ENCODE measurements around the gene TPM2.

Gene TPM2

GRCh38 chr9:35685506-35685905, 4.2 kb downstream of the TPM2 start:
- Histone ChIP-seq H2AFZ (ENCODE audit: low read depth, low read length) (no peak overlapping the region), H3K4me1 (ENCODE audit: insufficient read depth, low read length) (peaks cover 3% of the 10 kb centered on the region), H3K4me3 (ENCODE audit: low read length) (no peak overlapping the region), H3K27me3 (ENCODE audit: insufficient read depth, low read length) (no peaks in the 10 kb centered on the region), H3K36me3 (ENCODE audit: insufficient read depth, low read length) (no peaks in the 10 kb centered on the region), H3K9me3 (ENCODE audit: low read length) (no peaks in the 10 kb centered on the region)

GRCh38 chr9:35684921-35685320, 4.8 kb downstream of the TPM2 start:
- no peaks in the 10 kb centered on the region for H3K9me3 ChIP-seq (ENCODE audit: low read length)
- no peak overlapping the region for H3K4me3 ChIP-seq (ENCODE audit: low read length)
- H3K4me1 ChIP-seq (ENCODE audit: insufficient read depth, low read length): no peaks in the 10 kb centered on the region
- H3K27me3 ChIP-seq (ENCODE audit: insufficient read depth, low read length): no peaks in the 10 kb centered on the region
- no peaks in the 10 kb centered on the region for H3K36me3 ChIP-seq (ENCODE audit: insufficient read depth, low read length)
- no peak overlapping the region for H2AFZ ChIP-seq (ENCODE audit: low read depth, low read length)

GRCh38 chr9:35683323-35683722, 6.4 kb downstream of the TPM2 start:
- Histone ChIP-seq H3K36me3 (ENCODE audit: insufficient read depth, low read length) (no peaks in the 10 kb centered on the region), H2AFZ (ENCODE audit: low read depth, low read length) (no peak overlapping the region), H3K9me3 (ENCODE audit: low read length) (no peaks in the 10 kb centered on the region), H3K4me3 (ENCODE audit: low read length) (no peak overlapping the region), H3K27me3 (ENCODE audit: insufficient read depth, low read length) (no peaks in the 10 kb centered on the region), H3K4me1 (ENCODE audit: insufficient read depth, low read length) (no peaks in the 10 kb centered on the region)

- no peaks in the 10 kb centered on the region for H3K9me3 ChIP-seq (ENCODE audit: low read length)
- no peaks in the 10 kb centered on the region for H3K36me3 ChIP-seq (ENCODE audit: insufficient read depth, low read length)
- H3K4me3 ChIP-seq (ENCODE audit: low read length): no peak overlapping the region
- H3K27me3 ChIP-seq (ENCODE audit: insufficient read depth, low read length): no peaks in the 10 kb centered on the region
- H3K4me1 ChIP-seq (ENCODE audit: insufficient read depth, low read length): no peaks in the 10 kb centered on the region
- H2AFZ ChIP-seq (ENCODE audit: low read depth, low read length): no peak overlapping the region
These were observed 7.0 kb downstream of the TPM2 start for GRCh38 chr9:35682520-35683315.

- Histone ChIP-seq H3K27me3 (ENCODE audit: insufficient read depth, low read length) (peaks cover 3% of the 10 kb centered on the region), H3K36me3 (ENCODE audit: insufficient read depth, low read length) (no peaks in the 10 kb centered on the region), H3K4me3 (ENCODE audit: low read length) (no peak overlapping the region), H3K4me1 (ENCODE audit: insufficient read depth, low read length) (no peaks in the 10 kb centered on the region), H3K9me3 (ENCODE audit: low read length) (no peaks in the 10 kb centered on the region), H2AFZ (ENCODE audit: low read depth, low read length) (no peak overlapping the region)
These were observed 7.7 kb downstream of the TPM2 start for GRCh38 chr9:35682051-35682450.

GRCh38 chr9:35681341-35682002, 8.3 kb downstream of the TPM2 start:
- no peak overlapping the region for H3K4me3 ChIP-seq (ENCODE audit: low read length)
- H2AFZ ChIP-seq (ENCODE audit: low read depth, low read length): no peak overlapping the region
- no peaks in the 10 kb centered on the region for H3K4me1 ChIP-seq (ENCODE audit: insufficient read depth, low read length)
- no peaks in the 10 kb centered on the region for H3K9me3 ChIP-seq (ENCODE audit: low read length)
- H3K36me3 ChIP-seq (ENCODE audit: insufficient read depth, low read length): no peaks in the 10 kb centered on the region
- peaks cover 4% of the 10 kb centered on the region for H3K27me3 ChIP-seq (ENCODE audit: insufficient read depth, low read length)

GRCh38 chr9:35680331-35681105, 9.2 kb downstream of the TPM2 start:
- Histone ChIP-seq H3K4me3 (ENCODE audit: low read length) (no peak overlapping the region), H3K9me3 (ENCODE audit: low read length) (no peaks in the 10 kb centered on the region), H3K27me3 (ENCODE audit: insufficient read depth, low read length) (peaks cover 4% of the 10 kb centered on the region)

GRCh38 chr9:35679766-35680330, 9.9 kb downstream of the TPM2 start:
- H3K36me3 ChIP-seq (ENCODE audit: insufficient read depth, low read length): no peaks in the 10 kb centered on the region

More at GRCh38 chr9:35680331-35681105, 9.2 kb downstream of the TPM2 start:
- Histone ChIP-seq H2AFZ (ENCODE audit: low read depth, low read length) (no peak overlapping the region), H3K4me1 (ENCODE audit: insufficient read depth, low read length) (no peaks in the 10 kb centered on the region), H3K36me3 (ENCODE audit: insufficient read depth, low read length) (no peaks in the 10 kb centered on the region)

GRCh38 chr9:35679091-35679490, 10.6 kb downstream of the TPM2 start:
- Histone ChIP-seq H3K4me1 (ENCODE audit: insufficient read depth, low read length) (no peaks in the 10 kb centered on the region), H3K27me3 (ENCODE audit: insufficient read depth, low read length) (peaks cover 9% of the 10 kb centered on the region), H3K9me3 (ENCODE audit: low read length) (no peaks in the 10 kb centered on the region), H3K36me3 (ENCODE audit: insufficient read depth, low read length) (no peaks in the 10 kb centered on the region), H3K4me3 (ENCODE audit: low read length) (no peak overlapping the region), H2AFZ (ENCODE audit: low read depth, low read length) (no peak overlapping the region)

More at GRCh38 chr9:35679766-35680330, 9.9 kb downstream of the TPM2 start:
- H3K27me3 ChIP-seq (ENCODE audit: insufficient read depth, low read length): peaks cover 4% of the 10 kb centered on the region
- no peak overlapping the region for H2AFZ ChIP-seq (ENCODE audit: low read depth, low read length)
- H3K9me3 ChIP-seq (ENCODE audit: low read length): no peaks in the 10 kb centered on the region
- no peak overlapping the region for H3K4me3 ChIP-seq (ENCODE audit: low read length)
- H3K4me1 ChIP-seq (ENCODE audit: insufficient read depth, low read length): no peaks in the 10 kb centered on the region

- Histone ChIP-seq H3K9me3 (ENCODE audit: low read length) (no peaks in the 10 kb centered on the region), H3K4me1 (ENCODE audit: insufficient read depth, low read length) (no peaks in the 10 kb centered on the region), H3K4me3 (ENCODE audit: low read length) (no peak overlapping the region), H2AFZ (ENCODE audit: low read depth, low read length) (no peak overlapping the region), H3K27me3 (ENCODE audit: insufficient read depth, low read length) (peaks cover 13% of the 10 kb centered on the region), H3K36me3 (ENCODE audit: insufficient read depth, low read length) (no peaks in the 10 kb centered on the region)
These were observed 13.9 kb downstream of the TPM2 start for GRCh38 chr9:35675732-35676392.

- no peak overlapping the region for H3K4me3 ChIP-seq (ENCODE audit: low read length)
- H3K27me3 ChIP-seq (ENCODE audit: insufficient read depth, low read length): peaks cover 13% of the 10 kb centered on the region
- no peaks in the 10 kb centered on the region for H3K36me3 ChIP-seq (ENCODE audit: insufficient read depth, low read length)
- no peaks in the 10 kb centered on the region for H3K4me1 ChIP-seq (ENCODE audit: insufficient read depth, low read length)
- H3K9me3 ChIP-seq (ENCODE audit: low read length): no peaks in the 10 kb centered on the region
- H2AFZ ChIP-seq (ENCODE audit: low read depth, low read length): no peak overlapping the region
These were observed 14.5 kb downstream of the TPM2 start for GRCh38 chr9:35675204-35675603.

GRCh38 chr9:35674025-35674361, 15.7 kb downstream of the TPM2 start:
- Histone ChIP-seq H3K9me3 (ENCODE audit: low read length) (no peaks in the 10 kb centered on the region), H3K4me1 (ENCODE audit: insufficient read depth, low read length) (no peaks in the 10 kb centered on the region)

More at GRCh38 chr9:35674025-35674361, 15.7 kb downstream of the TPM2 start:
- H2AFZ ChIP-seq (ENCODE audit: low read depth, low read length): no peak overlapping the region
- no peaks in the 10 kb centered on the region for H3K36me3 ChIP-seq (ENCODE audit: insufficient read depth, low read length)
- peaks cover 13% of the 10 kb centered on the region for H3K27me3 ChIP-seq (ENCODE audit: insufficient read depth, low read length)
- no peak overlapping the region for H3K4me3 ChIP-seq (ENCODE audit: low read length)
